GM12878 (cell line): ENCODE measurements around the gene MRPL23. TPM values are rescaled to one million over a fixed set of nuclear protein-coding genes. Genes with fewer than 3 reads are reported as not detected.
"Not testable (repeated sequence)": the region's sequence is repeated elsewhere in the genome, so short reads cannot be mapped to it uniquely, and the experiment has no call there.

Experiments
- ATAC-seq: fragments of 200-7000 bp; cut with Tn5 transposase; 3 replicates; pipeline ENCODE4 v1.9.1; 2020; ENCODE audit warnings: mild to moderate bottlenecking, moderate library complexity
- BruUV-seq: library from RNA; stranded (reverse); fragments of 400-500 nt; replicated peaks from 2 replicates; lab custom pipeline; 2021; lab: Mats Ljungman, UMichigan
- CTCF ChIA-PET: fragments of 300-600 bp; sonication (Branson Sonifier 250); formaldehyde crosslinking; extraction: SDS; loops from one replicate; lab custom pipeline; 2021; ENCODE audit warnings: inconsistent platforms; lab: Yijun Ruan, JAX
- POLR2A ChIA-PET: fragments of 350-600 bp; formaldehyde crosslinking; extraction: SDS; loops from one replicate; lab custom pipeline; 2021; ENCODE audit warnings: inconsistent platforms; lab: Charles Lee
- RAD21 ChIA-PET: fragments of 300-600 bp; sonication (Branson Sonifier 250); formaldehyde crosslinking; loops from one replicate; lab custom pipeline; 2023; ENCODE audit warnings: antibody characterized with exemption; ENCODE audit not compliant: unreplicated experiment; lab: Charles Lee
- SMC1A ChIA-PET: fragments of 300-600 bp; sonication (Branson Sonifier 250); formaldehyde crosslinking; loops from one replicate; lab custom pipeline; 2023; ENCODE audit not compliant: unreplicated experiment, uncharacterized antibody; lab: Charles Lee
- DNase-seq: peaks from one replicate; pipeline ENCODE4 v3.0.0-alpha.2; 2011; ENCODE audit warnings: low read depth, low spot score
- FAIRE-seq: peaks from 3 replicates; lab custom pipeline; 2011; peaks lifted over from hg19 to GRCh38; lab: Jason Lieb, UNC
- H2AFZ ChIP-seq: 2 replicates; pipeline ENCODE4 v1.6.0; 2011; ENCODE audit warnings: low read depth, low read length, control low read depth; ENCODE audit not compliant: control insufficient read depth
- H3K27ac ChIP-seq: 2 replicates; pipeline ENCODE4 v1.5.1; 2011; ENCODE audit warnings: control low read depth; ENCODE audit not compliant: control insufficient read depth, insufficient read depth
- H3K27me3 ChIP-seq, 2 experiments: replicated peaks in 1 of 2; 2 replicates each; pipeline versions ENCODE4 v1.6.0 to v1.6.1; 2011; ENCODE audit warnings: low read length in 1 of 2; ENCODE audit not compliant: control insufficient read depth in 2 of 2, insufficient read depth in 2 of 2
- H3K36me3 ChIP-seq, 2 experiments: 2 replicates each; pipeline ENCODE4 v1.5.1; 2011; ENCODE audit warnings: low read length in 1 of 2; ENCODE audit not compliant: control insufficient read depth in 2 of 2, insufficient read depth in 2 of 2
- H3K4me1 ChIP-seq: 2 replicates; pipeline ENCODE4 v1.6.1; 2011; ENCODE audit warnings: mild to moderate bottlenecking, low read length, moderate library complexity, mixed read lengths; ENCODE audit not compliant: control insufficient read depth, insufficient read depth
- H3K4me2 ChIP-seq: 2 replicates; pipeline ENCODE4 v1.6.0; 2011; ENCODE audit warnings: control low read depth; ENCODE audit not compliant: control insufficient read depth, insufficient read depth
- H3K4me3 ChIP-seq: fragments of 200-600 bp; sonication (generic); 2 replicates; pipeline ENCODE4 v1.5.1; 2016
- H3K79me2 ChIP-seq: 2 replicates; pipeline ENCODE4 v1.6.0; 2011; ENCODE audit warnings: low read length; ENCODE audit not compliant: control insufficient read depth, insufficient read depth
- H3K9ac ChIP-seq: 2 replicates; pipeline ENCODE4 v1.8.0; 2011; ENCODE audit warnings: low read length, control low read depth, mixed read lengths; ENCODE audit not compliant: control insufficient read depth, insufficient read depth
- H3K9me3 ChIP-seq: replicated peaks from 3 replicates; pipeline ENCODE4 v1.5.1; 2011; ENCODE audit warnings: mild to moderate bottlenecking, low read length; ENCODE audit not compliant: control insufficient read depth, insufficient read depth
- H4K20me1 ChIP-seq: 2 replicates; pipeline ENCODE4 v1.6.0; 2011; ENCODE audit not compliant: control insufficient read depth, insufficient read depth
- WGBS: methylation state at CpG from one replicate; pipeline ENCODE4 v1.1.6; 2016; ENCODE audit warnings: low lambda C conversion rate; ENCODE audit not compliant: insufficient replicate concordance, insufficient coverage; ENCODE audit errors: missing lambda C conversion rate; 5-methylcytosine and 5-hydroxymethylcytosine counted together
- in situ Hi-C: fragments of 300-500 bp; cut with MboI; formaldehyde crosslinking; loops from 9 replicates; pipeline ENCODE4 v1.14.3; 2018; ENCODE audit warnings: mixed read lengths
- intact Hi-C: fragments of 100-400 bp; cut with micrococcal nuclease; formaldehyde crosslinking; loops from one replicate; pipeline ENCODE4 v1.14.2; 2022; ENCODE audit not compliant: unreplicated experiment
- polyA plus RNA-seq, 11 experiments: library from polyadenylated mRNA; depleted of rRNA in 4 of 11; unstranded in 6 of 11; stranded (reverse) in 5 of 11; fragments of >200 nt; fragmentation: Nextera tagmentation in 4 of 11; fragmentation: Illumina TruSeq in 1 of 11; extraction: Ambion mirVana in 4 of 11; extraction: Trizol in 1 of 11; gene quantifications; 1 replicate in 1 of 11; 2 replicates in 10 of 11; pipeline versions ENCODE4 v1.2.1 to v1.2.3, GENCODE V29; 2011 to 2016; ENCODE audit warnings: inconsistent platforms in 2 of 11, missing spikeins in 2 of 11, low read depth in 1 of 11
- total RNA-seq, 4 experiments: library from RNA; depleted of rRNA in 3 of 4; stranded (reverse); fragments of >200 nt in 3 of 4; fragmentation: Illumina TruSeq in 1 of 4; extraction: Trizol in 1 of 4; gene quantifications; 2 replicates each; pipeline versions ENCODE4 v1.2.1 to v1.2.3, GENCODE V29; 2013 to 2021
- TF ChIP-seq, protein P1 (sequence below): IDR thresholded peaks from 2 replicates; pipeline ENCODE4 v1.6.1; 2012; ENCODE audit warnings: low read length, inconsistent platforms
- TF ChIP-seq, protein P2 (sequence below): IDR thresholded peaks from 2 replicates; pipeline ENCODE4 v1.6.1; 2011; ENCODE audit warnings: borderline replicate concordance, low read depth, mild to moderate bottlenecking, moderate library complexity, low read length; ENCODE audit not compliant: insufficient read depth, poor library complexity, severe bottlenecking

The MRPL23 gene
- total and polyA plus RNA-seq, 10 of the 15 experiments (the other 5 are each of a cell fraction or from before 2014, with no cell fraction given): 1.6 to 207 (median 126) TPM

DNA sequence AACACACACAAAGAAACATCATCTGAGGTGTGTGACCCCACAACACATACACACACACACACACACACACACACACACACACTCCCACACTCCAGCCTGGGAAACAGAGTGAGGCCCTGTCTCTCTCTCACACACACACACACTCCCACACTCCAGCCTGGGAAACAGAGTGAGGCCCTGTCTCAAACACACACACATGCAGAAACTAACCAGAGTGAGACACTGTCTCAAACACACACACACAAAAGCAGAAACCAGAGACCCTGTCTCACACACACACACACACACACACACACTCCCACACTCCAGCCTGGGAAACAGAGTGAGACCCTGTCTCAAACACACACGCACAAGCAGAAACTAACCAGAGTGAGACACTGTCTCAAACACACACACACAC is 7.3 kb upstream of the MRPL23 start:
- H2AFZ ChIP-seq, H3K27me3 ChIP-seq, intact Hi-C loops, H3K4me2 ChIP-seq, H3K4me1 ChIP-seq, H3K79me2 ChIP-seq, CTCF ChIA-PET, H3K9me3 ChIP-seq: not testable (repeated sequence)
- FAIRE-seq: peak; percentile 96
- TF ChIP-seq, protein P1, sequence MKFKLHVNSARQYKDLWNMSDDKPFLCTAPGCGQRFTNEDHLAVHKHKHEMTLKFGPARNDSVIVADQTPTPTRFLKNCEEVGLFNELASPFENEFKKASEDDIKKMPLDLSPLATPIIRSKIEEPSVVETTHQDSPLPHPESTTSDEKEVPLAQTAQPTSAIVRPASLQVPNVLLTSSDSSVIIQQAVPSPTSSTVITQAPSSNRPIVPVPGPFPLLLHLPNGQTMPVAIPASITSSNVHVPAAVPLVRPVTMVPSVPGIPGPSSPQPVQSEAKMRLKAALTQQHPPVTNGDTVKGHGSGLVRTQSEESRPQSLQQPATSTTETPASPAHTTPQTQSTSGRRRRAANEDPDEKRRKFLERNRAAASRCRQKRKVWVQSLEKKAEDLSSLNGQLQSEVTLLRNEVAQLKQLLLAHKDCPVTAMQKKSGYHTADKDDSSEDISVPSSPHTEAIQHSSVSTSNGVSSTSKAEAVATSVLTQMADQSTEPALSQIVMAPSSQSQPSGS: peak; percentile 73
- TF ChIP-seq, protein P2, sequence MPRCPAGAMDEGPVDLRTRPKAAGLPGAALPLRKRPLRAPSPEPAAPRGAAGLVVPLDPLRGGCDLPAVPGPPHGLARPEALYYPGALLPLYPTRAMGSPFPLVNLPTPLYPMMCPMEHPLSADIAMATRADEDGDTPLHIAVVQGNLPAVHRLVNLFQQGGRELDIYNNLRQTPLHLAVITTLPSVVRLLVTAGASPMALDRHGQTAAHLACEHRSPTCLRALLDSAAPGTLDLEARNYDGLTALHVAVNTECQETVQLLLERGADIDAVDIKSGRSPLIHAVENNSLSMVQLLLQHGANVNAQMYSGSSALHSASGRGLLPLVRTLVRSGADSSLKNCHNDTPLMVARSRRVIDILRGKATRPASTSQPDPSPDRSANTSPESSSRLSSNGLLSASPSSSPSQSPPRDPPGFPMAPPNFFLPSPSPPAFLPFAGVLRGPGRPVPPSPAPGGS: peak; percentile 94
- TF ChIP-seq, all 136 proteins: peak for 2; not testable (repeated sequence) for 134
- RAD21 ChIA-PET, in situ Hi-C loops, H3K36me3 ChIP-seq, BruUV-seq, SMC1A ChIA-PET, POLR2A ChIA-PET, H3K4me3 ChIP-seq, H3K9ac ChIP-seq, H4K20me1 ChIP-seq: not testable (repeated sequence)
- peak overlapping the region; percentile 18; the same call in 1 of the 2 replicates for H3K27ac ChIP-seq
- DNase-seq (peak; percentile 15), ATAC-seq (0 out of 3 replicates have a peak, but pooled peaks have one; percentile 25)
- WGBS: 100% methylated on average over 1 of the region's 1 CpG
